ENCODE results near the gene KMT5C. TPM values are rescaled to one million over a fixed set of nuclear protein-coding genes. Genes with fewer than 3 reads are reported as not detected.

The KMT5C gene
- total RNA-seq, 1 experiment from 2014 or later = 63.1 TPM

- TF ChIP-seq NFE2L1 (CRISPR knock-in tag; IDR thresholded peaks at IDR 0.05) = no peak
These were observed 3.6 kb upstream of the KMT5C start (continued) for GRCh38 chr19:55336101-55336500.

- Mint-ChIP-seq H3K4me1 (peaks cover 18% of the 10 kb centered on the region), H3K9me3 (no peaks in the 10 kb centered on the region), H3K4me3 (peak overlapping the region; percentile 83), H3K36me3 (peaks cover 28% of the 10 kb centered on the region), H3K27ac (peak overlapping the region; percentile 91), H3K27me3 (ENCODE audit: low read depth) (peaks cover 24% of the 10 kb centered on the region)
- ATAC-seq (no peak), DNase-seq (ENCODE audit: low spot score) (no peak)
- ChIA-PET POLR2A (interaction anchor here (0.6 to 2.1 kb wide), 26 partner anchors 9 to 1359 kb away, joined by 3 to 28 read pairs (median 4); partner anchors contain the start of genes COX6B2, FIZ1, HSPBP1 and ISOC2), CTCF (interaction anchor here (0.6 to 2.4 kb wide), 34 partner anchors 9 to 1322 kb away, joined by 3 to 35 read pairs (median 4); partner anchors contain the start of genes COX6B2, DNAAF3, HSPBP1 and PPP1R12C)
- TF ChIP-seq E2F1 (CRISPR knock-in tag; IDR thresholded peaks at IDR 0.05) = no peak
- TF ChIP-seq USF1 (CRISPR knock-in tag; IDR thresholded peaks at IDR 0.05) = 0 out of 2 replicates have a peak, but pooled peaks have one; percentile 18
- TF ChIP-seq NFATC4 (CRISPR knock-in tag; IDR thresholded peaks at IDR 0.05) = no peak
- TF ChIP-seq NR3C1 (CRISPR knock-in tag; conservative IDR thresholded peaks at IDR 0.05; ENCODE audit: low read depth) = no peak
These were observed 460 bp downstream of the KMT5C start for GRCh38 chr19:55339889-55340783.

GRCh38 chr19:55340784-55341147 lies 1.1 kb downstream of the KMT5C start:
- H3K27me3 Mint-ChIP-seq (ENCODE audit: low read depth) = peaks cover 18% of the 10 kb centered on the region
- ATAC-seq = no peak
- TF ChIP-seq PRRX2 (CRISPR knock-in tag; IDR thresholded peaks at IDR 0.05) = no peak
- 0 out of 2 replicates have a peak, but pooled peaks have one; percentile 52 for TF ChIP-seq ZBTB21 (CRISPR knock-in tag; IDR thresholded peaks at IDR 0.05; ENCODE audit: borderline replicate concordance)
- TF ChIP-seq KAT7 (CRISPR knock-in tag; IDR thresholded peaks at IDR 0.05; ENCODE audit: borderline replicate concordance) = no peak
- TF ChIP-seq ZNF423 (CRISPR knock-in tag; IDR thresholded peaks at IDR 0.05) = peak; percentile 95
- H3K9me3 Mint-ChIP-seq = no peaks in the 10 kb centered on the region
- peaks cover 28% of the 10 kb centered on the region for H3K36me3 Mint-ChIP-seq
- ChIA-PET POLR2A (interaction anchor here (0.6 to 1.8 kb wide), 7 partner anchors 8 to 67 kb away, joined by 3 to 6 read pairs (median 5); partner anchors contain the start of genes TMEM238 and UBE2S), CTCF (interaction anchor here (0.5 to 2.2 kb wide), 10 partner anchors 16 to 811 kb away, joined by 3 to 10 read pairs (median 5); partner anchors contain the start of genes IL11 and TMEM238)
- 0 out of 2 replicates have a peak overlapping the region, but pooled peaks have one; percentile 85 for H3K27ac Mint-ChIP-seq
- DNase-seq (ENCODE audit: low spot score) = peak; percentile 47
- H3K4me3 Mint-ChIP-seq = peak overlapping the region; percentile 83
- peaks cover 23% of the 10 kb centered on the region for H3K4me1 Mint-ChIP-seq

GRCh38 chr19:55341171-55341588 lies 1.5 kb downstream of the KMT5C start:
- peaks cover 17% of the 10 kb centered on the region for H3K27me3 Mint-ChIP-seq (ENCODE audit: low read depth)
- peak overlapping the region; percentile 83 for H3K4me3 Mint-ChIP-seq
- peak; percentile 3 for ATAC-seq
- no peaks in the 10 kb centered on the region for H3K9me3 Mint-ChIP-seq
- H3K36me3 Mint-ChIP-seq = peaks cover 28% of the 10 kb centered on the region
- POLR2A ChIA-PET = interaction anchor here (1.0 to 1.8 kb wide), 6 partner anchors 8 to 58 kb away, joined by 3 to 6 read pairs (median 4); partner anchors contain the start of gene TMEM238
- DNase-seq (ENCODE audit: low spot score) = peak; percentile 83
- peak overlapping the region; percentile 90 for H3K27ac Mint-ChIP-seq
- TF ChIP-seq ZMAT4 (CRISPR knock-in tag; IDR thresholded peaks at IDR 0.05) = no peak
- peaks cover 23% of the 10 kb centered on the region for H3K4me1 Mint-ChIP-seq
- CTCF ChIA-PET = interaction anchor here (0.5 to 2.2 kb wide), 12 partner anchors 15 to 811 kb away, joined by 3 to 10 read pairs (median 4); partner anchors contain the start of genes DNAAF3, IL11 and TMEM238
